KBM-7 (cell line): ENCODE results near the gene PDE6A.
"Not testable (repeated sequence)": the region's sequence is repeated elsewhere in the genome, so short reads cannot be mapped to it uniquely, and the experiment has no call there.

Experiments
- DNase-seq: peaks from one replicate; pipeline ENCODE4 v3.0.0-alpha.2; 2015
- in situ Hi-C: fragments of 300-500 bp; cut with MboI; formaldehyde crosslinking; loops from 2 replicates; pipeline ENCODE4 v1.14.3; 2020; ENCODE audit warnings: low sequenced_read_pairs, low pct_unique_long_range_greater_than_20kb, mixed read lengths

Gene PDE6A

GRCh38 chr5:149903404-149903803 is 41.2 kb downstream of the PDE6A start:
- DNase-seq, result no peak
- in situ Hi-C loops, result no loop called here

- peak; percentile 16 for DNase-seq
- in situ Hi-C loops, result no loop called here
Observed at GRCh38 chr5:149902177-149902576, 42.4 kb downstream of the PDE6A start.

GRCh38 chr5:149901511-149901910 is 43.1 kb downstream of the PDE6A start:
- in situ Hi-C loops, result no loop called here
- DNase-seq, result no peak

- in situ Hi-C loops, result no loop called here
- no peak for DNase-seq
Observed at GRCh38 chr5:149900390-149900789, 44.2 kb downstream of the PDE6A start.

GRCh38 chr5:149898811-149899210 is 45.8 kb downstream of the PDE6A start:
- DNase-seq, result no peak
- in situ Hi-C loops, result no loop called here

- in situ Hi-C loops, result no loop called here
- DNase-seq, result no peak
Observed at GRCh38 chr5:149895416-149896345, 48.9 kb downstream of the PDE6A start.

DNA sequence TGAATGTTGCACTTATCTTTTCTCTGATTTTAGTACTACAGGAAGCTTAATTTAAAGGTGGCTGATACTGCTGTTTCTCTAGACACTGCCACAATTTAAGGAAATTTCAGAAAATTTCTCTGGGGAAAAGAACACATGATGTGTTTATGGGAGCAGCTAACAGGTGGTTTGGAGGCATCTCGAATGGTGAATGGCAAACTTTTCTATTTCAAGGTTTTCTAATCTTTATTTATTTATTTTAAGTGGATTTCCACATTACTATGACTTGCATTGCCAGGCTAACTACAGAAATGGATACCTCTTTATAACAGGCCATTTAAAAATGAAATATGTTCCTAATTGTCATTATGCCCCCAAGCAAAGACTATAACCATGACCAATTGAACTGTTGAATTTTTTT is 50.4 kb downstream of the PDE6A start:
- in situ Hi-C loops, result no loop called here
- DNase-seq, result no peak

- in situ Hi-C loops, result no loop called here
- DNase-seq, result no peak
Observed at GRCh38 chr5:149893403-149893931, 51.1 kb downstream of the PDE6A start.

- no peak for DNase-seq
- in situ Hi-C loops, result no loop called here
Observed at GRCh38 chr5:149892594-149892993, 52.0 kb downstream of the PDE6A start.

GRCh38 chr5:149888280-149888679 is 56.3 kb downstream of the PDE6A start:
- DNase-seq, result no peak
- in situ Hi-C loops, result no loop called here

- DNase-seq, result peak; percentile 78
- in situ Hi-C loops, result no loop called here
Observed at GRCh38 chr5:149887622-149888183, 56.9 kb downstream of the PDE6A start.

- no peak for DNase-seq
- in situ Hi-C loops, result no loop called here
Observed at GRCh38 chr5:149886692-149887470, 57.7 kb downstream of the PDE6A start.

- in situ Hi-C loops, result no loop called here
- no peak for DNase-seq
Observed at GRCh38 chr5:149886060-149886459, 58.5 kb downstream of the PDE6A start.

GRCh38 chr5:149885513-149885912 is 59.1 kb downstream of the PDE6A start:
- in situ Hi-C loops, result no loop called here
- no peak for DNase-seq

DNA sequence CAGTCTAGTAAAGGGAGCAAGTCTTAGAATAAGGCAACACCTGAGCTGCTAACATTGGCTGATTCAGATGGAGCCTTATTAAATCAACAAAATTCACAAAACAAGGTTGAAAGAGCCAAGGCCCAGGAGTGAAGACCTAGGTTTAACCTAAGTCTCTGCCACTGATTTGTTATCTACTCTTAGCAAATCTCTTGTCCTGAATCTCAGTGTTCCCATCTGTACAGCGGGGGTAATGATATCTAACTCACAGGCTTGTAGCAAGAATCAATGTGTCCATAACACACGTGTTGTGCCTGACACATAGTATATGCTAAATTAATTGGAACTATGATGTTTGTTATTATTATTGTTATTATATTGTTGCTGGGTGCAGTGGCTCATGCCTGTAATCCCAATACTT is 61.0 kb downstream of the PDE6A start:
- no peak for DNase-seq
- in situ Hi-C loops, result no loop called here

- in situ Hi-C loops, result not testable (repeated sequence)
Observed at GRCh38 chr5:149882633-149883032, 62.0 kb downstream of the PDE6A start.

DNA sequence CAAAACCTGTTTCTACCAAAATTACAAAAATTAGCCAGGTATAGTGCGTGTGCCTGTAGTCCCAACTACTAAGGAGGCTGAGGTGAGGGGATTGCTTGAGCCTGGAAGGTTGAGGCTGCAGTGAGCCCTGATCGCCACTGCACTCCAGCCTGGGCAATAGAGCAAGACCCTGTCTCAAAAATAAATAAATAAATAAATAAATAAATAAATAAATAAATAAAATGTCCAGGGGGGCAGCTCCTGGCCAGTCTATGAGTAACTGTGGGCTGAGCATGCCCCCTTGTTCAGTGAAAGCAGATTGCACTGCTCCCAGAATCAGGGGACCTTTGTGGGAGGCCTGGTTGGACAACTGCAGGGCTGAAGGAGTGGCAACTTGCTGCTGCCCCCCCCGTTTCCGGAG is 62.7 kb downstream of the PDE6A start:
- DNase-seq, result no peak
- in situ Hi-C loops, result no loop called here

More at GRCh38 chr5:149882633-149883032, 62.0 kb downstream of the PDE6A start:
- DNase-seq, result not testable (repeated sequence)

DNA sequence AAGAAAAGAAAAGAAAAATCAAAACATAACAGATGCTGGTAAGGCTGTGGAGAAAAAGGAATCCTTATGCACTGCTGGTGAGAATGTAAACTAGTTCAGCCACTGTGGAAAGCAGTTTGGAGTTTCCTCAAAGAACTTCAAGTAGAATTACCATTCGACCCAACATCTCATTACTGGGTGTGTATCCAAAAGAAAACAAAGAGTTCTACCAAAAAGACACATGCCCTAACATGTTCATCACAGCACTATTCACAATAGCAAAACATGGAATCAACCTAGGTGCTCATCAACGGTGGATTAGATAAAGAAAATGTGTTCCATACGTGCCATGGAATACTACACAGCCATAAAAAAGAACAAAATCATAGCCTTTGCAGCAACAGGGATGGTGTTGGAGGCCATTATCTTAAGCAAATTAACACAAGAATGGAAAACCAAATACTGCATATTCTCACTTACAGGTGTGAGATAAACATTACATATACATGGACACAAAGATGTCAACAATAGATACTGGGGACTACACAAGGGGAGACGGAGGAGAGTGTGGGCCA is 63.4 kb downstream of the PDE6A start:
- in situ Hi-C loops, result no loop called here
- no peak for DNase-seq

DNA sequence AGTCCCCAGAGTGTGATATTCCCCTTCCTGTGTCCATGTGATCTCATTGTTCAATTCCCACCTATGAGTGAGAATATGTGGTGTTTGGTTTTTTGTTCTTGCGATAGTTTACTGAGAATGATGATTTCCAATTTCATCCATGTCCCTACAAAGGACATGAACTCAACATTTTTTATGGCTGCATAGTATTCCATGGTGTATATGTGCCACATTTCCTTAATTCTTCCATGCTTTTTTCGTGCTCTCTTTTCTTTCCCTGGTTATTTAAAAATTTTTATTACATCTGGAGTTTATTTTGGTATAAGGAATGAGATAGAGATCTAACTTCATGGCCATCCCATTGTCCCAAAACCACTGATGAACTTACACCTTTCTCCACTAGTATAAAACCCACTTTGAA is 65.0 kb downstream of the PDE6A start:
- in situ Hi-C loops, DNase-seq: not testable (repeated sequence)
